GM18499 (cell line): ENCODE results near the gene TMEM179.

Source experiments
- ATAC-seq: cut with Tn5 transposase; IDR thresholded peaks from one replicate; pipeline ENCODE4 v1.9.1; 2021; ENCODE audit warnings: moderate number of reproducible peaks; ENCODE audit not compliant: insufficient read depth, unreplicated experiment

The TMEM179 gene

GRCh38 chr14:104600141-104600643 is 4.4 kb downstream of the TMEM179 start:
- ATAC-seq: no peak

GRCh38 chr14:104599446-104599845 is 5.1 kb downstream of the TMEM179 start:
- no peak for ATAC-seq

GRCh38 chr14:104598910-104599273 is 5.7 kb downstream of the TMEM179 start:
- no peak for ATAC-seq

- ATAC-seq: no peak
These were observed 6.3 kb downstream of the TMEM179 start for GRCh38 chr14:104598039-104598909.

GRCh38 chr14:104597576-104597975 is 7.0 kb downstream of the TMEM179 start:
- ATAC-seq: no peak

GRCh38 chr14:104596927-104597351 is 7.6 kb downstream of the TMEM179 start:
- ATAC-seq: no peak

GRCh38 chr14:104596451-104596918 is 8.1 kb downstream of the TMEM179 start:
- ATAC-seq: no peak

GRCh38 chr14:104595911-104596450 is 8.6 kb downstream of the TMEM179 start:
- ATAC-seq: no peak

GRCh38 chr14:104595116-104595675 is 9.4 kb downstream of the TMEM179 start:
- no peak for ATAC-seq

GRCh38 chr14:104594310-104595046 is 10.1 kb downstream of the TMEM179 start:
- ATAC-seq: no peak

- ATAC-seq: no peak
These were observed 10.8 kb downstream of the TMEM179 start for GRCh38 chr14:104593710-104594136.

GRCh38 chr14:104593241-104593701 is 11.3 kb downstream of the TMEM179 start:
- no peak for ATAC-seq

- ATAC-seq: no peak
These were observed 11.8 kb downstream of the TMEM179 start for GRCh38 chr14:104592785-104593184.

GRCh38 chr14:104592292-104592672 is 12.3 kb downstream of the TMEM179 start:
- ATAC-seq: no peak

- no peak for ATAC-seq
These were observed 12.9 kb downstream of the TMEM179 start for GRCh38 chr14:104591506-104592291.

- no peak for ATAC-seq
These were observed 13.5 kb downstream of the TMEM179 start for GRCh38 chr14:104591031-104591430.

- ATAC-seq: no peak
These were observed 14.2 kb downstream of the TMEM179 start for GRCh38 chr14:104590240-104590965.

- no peak for ATAC-seq
These were observed 15.0 kb downstream of the TMEM179 start for GRCh38 chr14:104589338-104590195.
